NCI-H524 (cell line): ENCODE data around the gene MACROH2A1.
"Not testable (repeated sequence)": the region's sequence is repeated elsewhere in the genome, so short reads cannot be mapped to it uniquely, and the experiment has no call there.

ENCODE experiments used
- DNase-seq, 2 experiments: peaks; one replicate each; lab custom pipeline; 2025; lab: John Stamatoyannopoulos, UW

MACROH2A1 gene

GRCh38 chr5:135377751-135378680 lies 21.0 kb downstream of the MACROH2A1 start:
- no peak for DNase-seq

GRCh38 chr5:135376961-135377624 lies 21.9 kb downstream of the MACROH2A1 start:
- DNase-seq, result no peak

DNA sequence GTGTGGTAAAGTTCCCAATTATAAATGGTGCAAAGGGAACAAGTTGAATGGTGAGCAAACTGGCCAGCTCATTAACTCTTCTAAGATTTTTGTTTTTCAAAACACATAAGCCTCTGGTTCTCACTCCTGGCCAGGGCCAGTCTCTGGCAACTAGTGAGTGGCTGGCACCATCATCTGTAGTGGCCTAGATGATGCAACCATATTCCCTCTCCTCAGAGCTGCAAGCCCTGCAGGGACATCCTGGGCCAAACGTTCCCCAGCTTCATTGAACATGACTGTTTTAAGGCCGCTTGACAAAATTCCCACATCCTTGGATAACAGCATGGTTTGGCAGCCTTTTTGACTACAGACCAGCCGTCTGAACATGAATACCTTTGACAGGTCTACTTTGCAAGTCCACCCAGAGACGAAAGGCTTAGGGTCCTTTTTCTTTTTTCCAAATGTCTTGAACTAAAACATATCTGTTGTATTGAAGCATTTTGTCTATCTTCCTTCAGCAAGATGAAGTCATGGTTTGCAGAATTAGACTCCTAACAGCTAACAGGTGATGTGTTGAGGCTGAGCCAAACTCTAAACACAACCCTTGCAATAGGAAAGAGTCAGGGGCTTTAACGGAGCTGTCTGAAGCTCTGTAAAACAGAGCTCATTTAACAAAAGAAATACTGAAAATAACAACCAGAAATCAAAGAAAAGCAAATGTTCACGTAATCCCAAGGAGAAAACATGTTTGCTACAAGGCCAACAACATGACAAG lies 23.8 kb downstream of the MACROH2A1 start:
- DNase-seq, result no peak

DNA sequence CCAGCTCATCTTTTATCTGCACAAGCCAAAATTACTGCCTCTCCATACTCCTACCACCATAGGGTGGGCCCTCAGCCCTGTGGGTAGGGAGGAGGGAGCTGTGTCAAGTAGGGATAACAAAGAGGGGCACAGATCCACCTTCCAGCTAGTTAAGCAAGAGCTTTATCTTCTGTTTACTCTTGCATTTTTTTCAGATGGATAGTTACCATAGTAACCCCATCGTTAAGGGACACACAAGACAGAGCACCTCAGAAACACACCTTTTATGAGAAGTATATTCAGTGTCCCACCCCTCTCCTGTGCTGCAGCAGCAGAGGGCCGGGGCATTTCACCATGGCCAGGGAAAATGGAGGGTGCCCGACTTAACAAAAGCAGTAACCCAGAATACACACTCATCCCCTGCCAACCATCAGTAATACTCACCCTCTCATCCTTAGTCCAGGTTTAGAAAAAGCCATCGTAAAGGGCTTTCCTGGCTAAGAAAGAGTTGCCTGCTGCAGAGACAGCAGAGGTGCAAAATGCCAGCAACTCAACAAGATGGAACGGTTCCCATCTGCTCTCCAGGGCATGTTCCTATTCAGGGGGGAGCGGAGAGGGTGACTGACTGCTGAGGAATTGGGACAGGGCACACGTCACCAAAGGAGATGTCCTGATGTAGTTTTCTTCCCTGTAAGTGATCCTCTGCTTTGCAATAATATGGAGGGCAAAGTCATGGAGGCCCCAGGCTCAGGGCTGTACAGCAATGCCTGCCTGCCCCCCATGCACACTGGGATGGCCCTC lies 25.1 kb downstream of the MACROH2A1 start:
- DNase-seq, result no peak

DNA sequence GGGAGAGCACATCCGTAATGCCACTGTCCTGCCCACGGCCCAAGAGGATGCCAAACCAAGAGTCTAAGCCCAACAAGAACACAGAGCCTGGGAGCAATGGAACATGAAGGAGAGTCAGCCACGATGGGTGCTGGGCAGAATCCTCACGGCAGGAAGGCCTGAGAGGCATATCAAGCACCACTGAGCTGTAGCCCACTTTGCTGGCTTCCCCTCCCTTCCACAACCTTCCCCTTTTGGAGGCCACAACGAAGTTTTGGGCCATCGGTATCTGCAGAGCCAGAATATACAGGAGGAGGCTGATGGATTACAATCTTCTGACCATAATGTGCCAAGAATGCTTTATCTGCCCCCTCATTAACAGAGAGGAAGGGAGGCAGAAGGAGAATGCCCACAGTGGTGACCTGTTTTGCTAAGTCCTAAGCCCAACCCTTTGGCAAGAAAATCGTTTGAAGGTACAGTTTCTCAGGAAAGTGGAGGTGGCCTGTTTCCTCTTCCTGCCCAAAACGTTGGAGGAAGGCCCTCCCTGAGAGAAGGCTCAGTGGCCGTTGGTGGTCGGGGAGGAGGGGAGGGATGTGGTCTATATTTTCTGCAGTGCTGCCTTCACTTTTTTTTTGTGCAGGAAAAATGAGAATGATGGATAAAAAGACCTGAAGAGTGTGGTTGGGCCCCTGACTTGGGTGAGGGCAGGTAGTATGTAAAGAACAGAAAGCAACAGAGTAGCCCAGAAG lies 26.2 kb downstream of the MACROH2A1 start:
- no peak for DNase-seq

- no peak for DNase-seq
Measured at GRCh38 chr5:135371622-135372232, 27.3 kb downstream of the MACROH2A1 start.

DNA sequence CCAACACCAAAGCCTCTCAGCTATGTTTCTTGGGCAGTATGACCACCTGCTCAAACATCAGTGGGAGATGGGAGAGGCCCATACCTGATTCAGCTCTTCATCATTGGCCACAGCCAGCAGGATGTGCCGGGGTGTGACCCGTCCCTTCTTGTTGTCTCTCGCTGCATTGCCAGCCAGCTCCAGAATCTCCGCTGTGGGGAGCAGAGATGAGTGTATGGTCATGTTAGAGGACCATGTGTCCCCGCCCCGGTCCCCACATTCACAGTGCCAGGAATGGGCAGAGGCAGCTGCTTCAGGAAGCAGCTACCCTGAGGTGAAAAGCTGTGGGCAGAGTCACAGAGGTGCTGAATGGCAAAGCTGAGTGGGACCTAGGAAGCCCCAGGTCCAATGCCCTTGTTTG lies 29.1 kb downstream of the MACROH2A1 start:
- no peak for DNase-seq

DNA sequence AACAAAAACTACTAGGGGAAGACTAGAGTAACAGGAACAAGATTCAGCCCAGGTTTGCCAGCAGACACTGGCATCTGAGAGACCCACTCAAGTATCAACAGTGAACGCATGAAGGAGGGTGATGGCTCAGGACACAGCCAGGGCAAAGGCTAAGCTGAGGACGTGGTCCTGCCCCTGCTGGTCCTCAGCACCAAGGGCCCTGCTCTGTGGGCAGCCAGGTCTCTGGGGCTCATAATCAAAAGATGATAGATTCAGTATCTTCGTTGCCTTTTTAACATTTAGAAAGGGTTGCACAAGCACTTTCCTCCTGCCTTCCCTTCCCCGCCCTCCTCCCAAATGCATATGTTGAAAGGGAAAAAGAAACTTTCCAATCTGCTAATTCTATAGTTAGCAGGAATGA lies 31.5 kb downstream of the MACROH2A1 start:
- DNase-seq, result no peak

DNA sequence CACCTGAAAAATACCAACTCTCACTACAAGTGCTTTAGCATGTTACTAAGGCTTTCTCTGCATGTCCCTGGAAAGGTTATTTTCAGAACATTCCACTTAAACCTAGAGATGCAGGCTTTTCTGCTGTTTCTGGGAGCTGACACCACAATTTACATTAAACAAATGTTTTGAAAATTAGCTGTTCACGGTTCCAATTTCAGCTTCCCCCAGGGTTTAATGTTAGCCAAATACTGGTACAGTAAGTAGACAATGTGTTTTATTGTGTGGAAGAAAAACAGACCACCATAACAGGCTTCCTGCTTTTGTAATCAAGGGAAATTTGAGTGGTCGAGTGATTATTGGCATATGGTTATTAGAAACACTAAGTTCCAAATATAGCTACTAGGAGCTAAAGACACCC lies 32.0 kb downstream of the MACROH2A1 start:
- no peak for DNase-seq

DNA sequence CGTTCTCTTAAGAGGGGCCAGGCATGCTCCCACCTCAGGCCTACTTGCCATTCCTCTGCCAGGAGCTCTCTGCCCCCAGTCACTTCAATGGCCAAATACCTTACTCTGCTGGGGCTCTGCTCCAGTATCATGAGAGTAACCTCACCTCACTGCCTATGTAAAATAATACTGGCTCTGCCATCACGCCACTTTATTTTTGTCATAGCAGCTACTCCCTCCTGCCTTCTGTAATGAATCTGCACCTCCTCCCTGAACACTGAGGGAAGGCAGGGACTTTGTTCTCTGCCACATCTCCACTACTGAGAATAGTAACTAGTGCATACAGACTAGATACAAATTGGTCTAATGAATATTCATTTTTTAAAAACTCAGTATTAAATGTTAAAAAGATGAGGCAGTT lies 33.8 kb downstream of the MACROH2A1 start:
- no peak for DNase-seq

DNA sequence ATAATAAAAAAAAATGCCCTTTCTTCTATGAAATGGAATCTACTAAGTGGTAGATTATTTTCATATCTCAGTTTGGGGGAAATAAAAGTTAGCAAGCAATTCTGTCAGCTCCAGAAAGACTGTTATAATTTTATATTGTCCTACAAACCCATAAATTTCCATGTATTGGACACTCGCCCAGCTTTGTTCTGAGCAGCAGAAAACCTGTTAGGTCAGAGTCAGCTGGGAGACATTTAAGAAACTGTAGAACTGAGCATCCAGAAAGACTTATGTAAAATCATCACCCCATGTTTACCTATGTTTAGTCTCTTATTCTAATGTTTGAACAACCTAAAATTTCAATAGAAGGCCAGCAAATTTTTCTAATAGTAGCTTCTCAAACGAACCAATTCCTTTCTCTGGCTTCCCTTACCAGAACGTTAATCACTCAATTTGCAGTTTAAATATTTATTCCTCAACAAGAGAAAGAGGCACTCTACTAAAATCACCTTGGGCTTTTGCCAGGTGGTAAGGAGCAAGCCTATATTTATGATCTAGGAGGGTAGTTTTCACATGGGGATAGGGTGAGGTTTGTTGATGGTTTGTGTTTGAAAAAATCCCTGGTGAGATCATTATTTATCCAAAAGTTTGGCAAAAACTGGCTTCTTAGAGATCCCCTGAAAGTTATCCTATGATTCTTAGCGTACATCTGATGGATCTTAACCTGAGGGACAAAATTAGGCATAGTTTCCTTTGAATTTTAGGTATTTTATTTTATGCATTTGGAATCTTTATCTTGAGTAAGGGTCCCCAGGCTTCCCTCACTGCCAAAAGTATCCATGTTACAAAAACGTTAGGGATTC lies 34.4 kb downstream of the MACROH2A1 start:
- DNase-seq, result no peak

DNA sequence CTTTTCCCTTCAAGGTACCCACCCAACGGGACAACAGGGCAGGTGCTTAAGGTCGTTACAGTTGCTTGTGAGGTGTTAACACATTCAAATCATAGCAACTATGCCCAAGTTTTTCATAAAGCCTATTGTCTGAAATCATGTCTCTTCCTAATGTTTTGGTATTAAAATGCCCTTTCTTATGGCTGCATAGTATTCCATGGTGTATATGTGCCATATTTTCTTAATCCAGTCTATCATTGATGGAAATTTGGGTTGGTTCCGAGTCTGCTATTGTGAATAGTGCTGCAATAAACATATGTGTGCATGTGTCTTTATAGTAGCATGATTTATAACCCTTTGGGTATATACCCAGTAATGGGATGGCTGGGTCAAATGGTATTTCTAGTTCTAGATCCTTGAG lies 35.7 kb downstream of the MACROH2A1 start:
- not testable (repeated sequence) for DNase-seq

- no peak for DNase-seq
Measured at GRCh38 chr5:135362102-135362501, 36.9 kb downstream of the MACROH2A1 start.

DNA sequence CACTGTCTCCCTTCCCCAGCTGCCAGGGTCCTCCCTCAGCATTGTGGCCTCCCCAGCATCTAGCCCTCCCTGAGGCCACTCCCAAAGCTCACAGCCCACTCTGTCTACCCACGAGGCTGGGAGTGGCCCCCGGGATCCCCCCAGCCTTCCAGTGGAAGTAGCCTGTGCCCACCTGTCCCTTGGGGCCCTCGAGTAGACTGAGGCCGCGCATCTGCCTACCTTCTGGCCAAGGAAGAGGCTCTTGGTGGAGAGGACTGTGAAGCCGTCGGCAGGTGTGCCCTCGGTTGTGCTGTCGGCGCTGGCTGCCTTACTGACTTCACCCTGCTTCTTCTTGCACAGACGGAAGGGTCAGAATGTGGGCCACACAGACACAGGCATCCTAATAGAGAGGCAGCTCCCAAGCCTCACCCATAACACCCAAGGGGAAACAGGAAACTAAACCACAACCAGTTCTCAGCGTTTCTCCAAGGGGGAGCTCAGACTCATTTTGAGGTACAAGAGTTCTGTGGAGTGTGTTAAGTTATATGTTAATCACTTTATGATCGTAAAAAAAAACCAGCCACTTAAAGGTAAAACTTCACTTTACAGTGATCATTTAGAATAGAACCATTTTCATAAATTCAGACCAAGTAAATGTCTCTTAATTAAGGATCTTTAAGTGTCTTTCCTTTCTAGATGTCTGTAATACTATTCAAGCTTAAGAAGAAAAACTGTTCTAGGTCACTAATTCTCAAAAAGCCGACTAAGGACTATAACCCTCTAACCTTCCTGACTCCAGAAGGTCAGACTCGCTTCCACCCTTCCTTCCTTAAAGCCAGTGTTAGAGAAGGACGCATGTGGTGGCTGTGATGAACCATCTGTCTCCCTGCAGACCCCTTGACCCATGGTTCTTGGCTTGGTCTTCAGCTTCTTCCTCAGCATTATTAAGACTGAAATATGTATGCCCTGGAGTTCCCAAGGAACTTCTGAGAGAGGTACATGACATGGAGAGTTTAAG lies 38.5 kb downstream of the MACROH2A1 start:
- DNase-seq, result no peak

DNA sequence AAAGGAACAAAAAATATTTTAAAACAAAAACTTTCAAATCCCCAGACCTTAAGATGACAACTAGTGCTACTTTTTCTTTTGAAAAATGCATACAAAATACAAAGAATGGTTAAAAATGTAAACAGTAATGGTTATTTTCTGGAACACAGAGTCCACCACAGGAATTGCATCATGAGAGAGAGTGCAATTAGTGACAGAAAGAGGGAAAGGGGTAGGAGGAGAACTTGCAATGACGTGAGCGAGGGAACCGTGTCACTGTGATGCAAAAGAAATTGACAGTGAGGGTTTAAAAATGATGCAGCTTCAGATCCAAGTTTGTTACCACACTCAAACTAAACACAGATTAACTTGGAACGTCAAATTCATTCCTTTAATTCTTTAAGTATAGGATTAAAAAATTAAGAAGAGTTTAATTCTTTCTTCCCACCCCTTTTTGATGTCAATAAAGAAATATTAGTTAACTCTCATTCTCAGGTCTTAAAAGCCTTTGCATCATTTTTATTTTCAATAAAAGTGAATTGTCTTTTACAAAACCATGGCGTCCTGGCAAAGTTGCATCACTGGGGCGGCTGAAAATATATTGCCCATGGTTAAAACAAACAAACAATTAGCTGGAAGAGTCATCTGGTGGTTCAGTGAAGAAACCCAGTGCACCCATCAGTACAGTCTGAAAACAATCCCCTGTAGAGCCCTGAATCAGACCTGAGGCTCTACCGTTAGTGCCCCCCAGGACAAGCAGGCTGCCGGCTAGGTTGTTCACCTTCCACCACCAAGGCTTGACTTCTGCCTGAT lies 39.5 kb downstream of the MACROH2A1 start:
- DNase-seq, result no peak

DNA sequence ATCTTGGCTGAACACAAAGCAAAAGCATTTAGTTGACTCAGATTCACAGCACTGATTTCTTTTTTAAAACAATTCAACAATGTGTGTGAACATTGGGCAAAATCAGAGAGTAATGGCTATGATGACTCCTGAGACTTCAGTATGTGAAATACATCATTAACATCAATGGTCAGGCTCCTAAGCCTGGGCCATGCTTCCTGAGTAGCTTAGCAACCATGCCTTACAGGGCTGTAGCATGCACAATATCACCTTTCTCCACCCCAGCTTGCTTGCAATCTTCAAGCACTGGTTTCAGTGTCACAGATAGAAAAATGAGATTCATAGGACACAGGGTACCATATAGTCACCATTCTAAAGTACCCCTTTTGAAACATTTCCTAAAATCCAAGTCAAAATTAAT lies 41.3 kb downstream of the MACROH2A1 start:
- DNase-seq, result no peak

DNA sequence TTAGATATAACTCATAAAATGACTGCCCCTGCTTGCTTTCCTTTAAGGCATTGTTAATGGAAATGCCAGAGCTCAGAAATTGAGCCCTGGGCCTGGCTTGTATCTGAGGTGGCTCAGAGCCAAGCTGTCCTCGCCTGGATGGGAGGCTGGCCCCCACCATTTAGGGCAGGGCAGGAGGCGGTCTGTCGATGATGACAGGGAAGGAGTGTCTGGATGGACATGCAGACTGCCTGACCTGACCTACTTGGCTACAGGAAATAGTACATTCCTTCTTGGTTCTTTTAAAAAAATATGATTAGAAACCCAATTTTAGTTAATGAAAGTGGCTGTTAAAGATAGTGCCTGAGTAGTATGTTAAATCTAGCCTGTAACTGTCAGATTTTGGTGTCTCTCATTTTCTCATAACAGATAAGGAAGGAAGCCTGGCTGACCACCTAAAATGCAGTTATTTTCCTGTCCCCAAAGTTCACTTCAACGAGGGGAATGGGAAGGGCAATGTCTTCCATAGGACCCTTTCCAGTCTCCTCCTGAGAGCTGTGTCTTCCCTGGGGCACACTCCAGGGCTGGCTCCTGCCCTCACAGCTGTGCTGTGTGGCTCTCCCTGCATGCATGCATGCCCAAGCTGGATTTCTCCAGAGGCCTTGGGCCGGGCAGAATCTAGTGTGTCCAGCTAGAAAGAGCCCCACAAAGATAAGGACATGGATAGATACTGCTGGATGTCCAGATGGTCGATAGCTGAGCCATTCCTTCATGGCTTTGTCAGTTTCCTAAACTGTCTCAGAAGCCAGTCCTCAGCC lies 42.3 kb downstream of the MACROH2A1 start:
- no peak for DNase-seq
